ENCODE data around the gene CCR3.
"Not testable (repeated sequence)": the region's sequence is repeated elsewhere in the genome, so short reads cannot be mapped to it uniquely, and the experiment has no call there.

The CCR3 gene

GRCh38 chr3:46206282-46207015 lies 35.8 kb upstream of the CCR3 start:
- TF ChIP-seq CTCF (IDR thresholded peaks at IDR 0.05; ENCODE audit: poor library complexity, severe bottlenecking) = no peak
- Histone ChIP-seq H3K27me3 (ENCODE audit: insufficient read depth, poor library complexity, severe bottlenecking) (no peaks in the 10 kb centered on the region), H3K27ac (ENCODE audit: poor library complexity, severe bottlenecking) (no peak overlapping the region), H3K36me3 (ENCODE audit: low read depth) (no peaks in the 10 kb centered on the region), H3K9me3 (ENCODE audit: severe bottlenecking) (no peaks in the 10 kb centered on the region), H3K4me1 (ENCODE audit: insufficient read depth, poor library complexity, severe bottlenecking) (no peaks in the 10 kb centered on the region), H3K4me3 (ENCODE audit: severe bottlenecking) (no peak overlapping the region)
- DNase-seq (ENCODE audit: low spot score) = no peak
- ATAC-seq (ENCODE audit: low read depth) = no peak

GRCh38 chr3:46207514-46207913 lies 34.7 kb upstream of the CCR3 start:
- H3K36me3 ChIP-seq (ENCODE audit: low read depth); ATAC-seq (ENCODE audit: low read depth); DNase-seq (ENCODE audit: low spot score); H3K27ac ChIP-seq (ENCODE audit: poor library complexity, severe bottlenecking); H3K4me3 ChIP-seq (ENCODE audit: severe bottlenecking); H3K9me3 ChIP-seq (ENCODE audit: severe bottlenecking); H3K4me1 ChIP-seq (ENCODE audit: insufficient read depth, poor library complexity, severe bottlenecking); H3K27me3 ChIP-seq (ENCODE audit: insufficient read depth, poor library complexity, severe bottlenecking): not testable (repeated sequence)

- Histone ChIP-seq H3K4me3 (ENCODE audit: severe bottlenecking) (no peak within 1 kb of the TSS), H3K27ac (ENCODE audit: poor library complexity, severe bottlenecking) (no peak within 1 kb of the TSS), H3K27me3 (ENCODE audit: insufficient read depth, poor library complexity, severe bottlenecking) (no peaks in the 10 kb centered on the region), H3K4me1 (ENCODE audit: insufficient read depth, poor library complexity, severe bottlenecking) (no peaks in the 10 kb centered on the region), H3K36me3 (ENCODE audit: low read depth) (no peaks in the 10 kb centered on the region), H3K9me3 (ENCODE audit: severe bottlenecking) (no peaks in the 10 kb centered on the region)
- no peak for ATAC-seq (ENCODE audit: low read depth)
- no peak for DNase-seq (ENCODE audit: low spot score)
- TF ChIP-seq CTCF (IDR thresholded peaks at IDR 0.05; ENCODE audit: poor library complexity, severe bottlenecking) = peak; percentile 71
Observed at GRCh38 chr3:46208167-46208704, 34.0 kb upstream of the CCR3 start, which contains the start of gene CCR1. CCR1 (minus strand) TSS chr3:46208313; CDS start chr3:46204313, 4,000 bp downstream.

GRCh38 chr3:46209053-46209452 lies 33.2 kb upstream of the CCR3 start:
- Histone ChIP-seq H3K4me3 (ENCODE audit: severe bottlenecking) (no peak overlapping the region), H3K36me3 (ENCODE audit: low read depth) (no peaks in the 10 kb centered on the region), H3K4me1 (ENCODE audit: insufficient read depth, poor library complexity, severe bottlenecking) (no peaks in the 10 kb centered on the region), H3K9me3 (ENCODE audit: severe bottlenecking) (no peaks in the 10 kb centered on the region), H3K27me3 (ENCODE audit: insufficient read depth, poor library complexity, severe bottlenecking) (no peaks in the 10 kb centered on the region), H3K27ac (ENCODE audit: poor library complexity, severe bottlenecking) (no peak overlapping the region)
- ATAC-seq (ENCODE audit: low read depth) = no peak
- DNase-seq (ENCODE audit: low spot score) = no peak
- no peak for TF ChIP-seq CTCF (IDR thresholded peaks at IDR 0.05; ENCODE audit: poor library complexity, severe bottlenecking)

GRCh38 chr3:46209746-46210470 lies 32.4 kb upstream of the CCR3 start:
- H3K4me1 ChIP-seq (ENCODE audit: insufficient read depth, poor library complexity, severe bottlenecking) = no peaks in the 10 kb centered on the region
- no peaks in the 10 kb centered on the region for H3K36me3 ChIP-seq (ENCODE audit: low read depth)
- no peaks in the 10 kb centered on the region for H3K27me3 ChIP-seq (ENCODE audit: insufficient read depth, poor library complexity, severe bottlenecking)
- no peak for ATAC-seq (ENCODE audit: low read depth)
- no peak for TF ChIP-seq CTCF (IDR thresholded peaks at IDR 0.05; ENCODE audit: poor library complexity, severe bottlenecking)
- DNase-seq (ENCODE audit: low spot score) = no peak
- H3K4me3 ChIP-seq (ENCODE audit: severe bottlenecking) = no peak overlapping the region
- no peak overlapping the region for H3K27ac ChIP-seq (ENCODE audit: poor library complexity, severe bottlenecking)
- H3K9me3 ChIP-seq (ENCODE audit: severe bottlenecking) = no peaks in the 10 kb centered on the region
